T-helper 2 cell treated with Interferon-gamma antibody and Interleukin-4, amounts not matched to agents 5 μg/mL and 100 μg/mL, for 36 hours (primary cell): ENCODE data around the gene DCPS.
"Not testable (repeated sequence)": the region's sequence is repeated elsewhere in the genome, so short reads cannot be mapped to it uniquely, and the experiment has no call there.

Experiments
- DNase-seq: peaks from one replicate; pipeline ENCODE4 v3.0.0; 2021; ENCODE audit warnings: low spot score
- H3K27ac Mint-ChIP-seq: one replicate; pipeline ENCODE4 v1.8.0; 2021; ENCODE audit warnings: mild to moderate bottlenecking, mixed read lengths
- H3K27me3 Mint-ChIP-seq: one replicate; pipeline ENCODE4 v1.8.0; 2021; ENCODE audit warnings: low read depth, mixed read lengths
- H3K36me3 Mint-ChIP-seq: one replicate; pipeline ENCODE4 v1.8.0; 2021; ENCODE audit warnings: low read depth, mixed read lengths
- H3K4me1 Mint-ChIP-seq: one replicate; pipeline ENCODE4 v1.8.0; 2021; ENCODE audit warnings: low read depth, mixed read lengths
- H3K4me3 Mint-ChIP-seq: one replicate; pipeline ENCODE4 v1.8.0; 2022; ENCODE audit warnings: mild to moderate bottlenecking, moderate library complexity, mixed read lengths
- H3K9me3 Mint-ChIP-seq: one replicate; pipeline ENCODE4 v1.8.0; 2021; ENCODE audit warnings: mixed read lengths

DCPS gene

DNA sequence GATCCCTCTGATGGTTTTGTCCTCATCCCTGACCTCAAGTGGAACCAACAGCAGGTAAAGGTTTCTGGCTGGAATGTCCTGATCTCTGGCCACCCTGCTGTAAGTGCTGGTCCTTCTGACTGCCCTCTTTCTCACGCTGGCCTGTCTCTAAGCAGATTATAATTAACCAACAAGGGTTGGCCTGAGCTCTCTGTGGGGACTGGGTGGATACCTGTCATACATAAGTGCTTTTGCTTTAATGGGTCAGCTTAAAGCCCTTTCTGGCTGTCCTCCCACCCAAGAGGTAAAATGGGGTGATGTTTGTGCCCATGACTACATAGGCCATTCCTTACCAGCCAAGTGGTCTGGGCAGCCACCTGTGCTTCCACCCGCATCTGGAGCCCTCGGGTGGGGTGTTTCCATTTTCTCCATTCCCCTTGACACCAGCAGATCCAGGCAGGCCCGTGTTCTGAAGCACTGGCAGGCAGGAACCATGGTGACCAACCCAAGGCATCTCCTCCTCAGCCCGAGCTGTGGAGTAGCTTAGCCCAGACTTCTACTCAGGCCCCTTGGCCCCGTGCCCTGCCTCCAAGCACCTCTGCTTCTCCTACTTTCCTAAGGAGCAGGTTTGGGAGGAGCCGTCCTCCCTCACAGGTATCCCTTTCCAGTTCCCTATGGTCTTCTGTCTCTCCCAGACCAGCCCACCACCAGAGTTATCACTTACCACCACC lies 34.6 kb downstream of the DCPS start:
- Mint-ChIP-seq H3K36me3 (peaks cover 36% of the 10 kb centered on the region), H3K27me3 (no peaks in the 10 kb centered on the region), H3K4me1 (peaks cover 28% of the 10 kb centered on the region), H3K9me3 (no peaks in the 10 kb centered on the region), H3K27ac (no peak overlapping the region), H3K4me3 (no peak overlapping the region)
- no peak for DNase-seq

DNA sequence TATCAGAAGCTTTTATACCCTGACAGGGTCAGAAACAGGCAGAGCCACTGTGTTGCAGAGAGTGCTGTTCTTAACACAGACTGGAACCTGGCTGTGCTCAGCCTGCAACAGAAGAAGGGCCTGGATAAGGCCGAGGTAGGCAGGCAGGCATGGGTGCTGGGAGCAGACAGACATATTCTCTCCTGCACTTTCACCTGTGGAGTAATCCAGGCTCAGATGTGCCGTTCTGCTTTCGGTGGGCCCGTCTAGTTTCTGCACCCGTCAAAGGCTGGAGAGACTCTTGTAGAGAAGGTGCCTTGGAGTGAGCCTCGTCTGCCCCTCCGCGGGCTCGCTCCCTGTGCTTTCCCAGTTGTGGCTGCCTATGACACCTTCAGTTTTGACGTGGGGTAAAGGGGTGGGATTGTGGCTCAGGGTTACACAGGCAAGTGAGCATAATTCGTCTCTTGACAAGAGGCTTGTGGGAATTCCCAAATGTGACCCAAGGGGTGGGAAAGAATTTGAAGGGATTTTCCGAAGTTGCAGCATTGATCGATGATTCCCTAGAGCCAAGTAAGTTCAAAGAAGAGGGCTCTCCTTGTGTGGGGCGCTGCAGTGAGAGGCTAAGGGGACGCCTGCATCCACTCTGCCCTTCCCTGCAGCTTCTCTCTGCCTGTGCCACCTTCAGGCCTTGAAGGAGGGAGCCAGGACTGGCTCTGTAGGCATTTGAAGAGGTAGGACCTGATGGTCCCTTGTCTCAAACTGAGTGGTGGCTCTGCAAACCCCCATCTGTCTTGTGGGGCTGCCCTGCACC lies 35.4 kb downstream of the DCPS start:
- no peaks in the 10 kb centered on the region for H3K27me3 Mint-ChIP-seq
- no peak for DNase-seq
- peaks cover 34% of the 10 kb centered on the region for H3K36me3 Mint-ChIP-seq
- peaks cover 31% of the 10 kb centered on the region for H3K4me1 Mint-ChIP-seq
- peak overlapping the region; percentile 7 for H3K27ac Mint-ChIP-seq
- no peaks in the 10 kb centered on the region for H3K9me3 Mint-ChIP-seq
- H3K4me3 Mint-ChIP-seq: no peak overlapping the region

DNA sequence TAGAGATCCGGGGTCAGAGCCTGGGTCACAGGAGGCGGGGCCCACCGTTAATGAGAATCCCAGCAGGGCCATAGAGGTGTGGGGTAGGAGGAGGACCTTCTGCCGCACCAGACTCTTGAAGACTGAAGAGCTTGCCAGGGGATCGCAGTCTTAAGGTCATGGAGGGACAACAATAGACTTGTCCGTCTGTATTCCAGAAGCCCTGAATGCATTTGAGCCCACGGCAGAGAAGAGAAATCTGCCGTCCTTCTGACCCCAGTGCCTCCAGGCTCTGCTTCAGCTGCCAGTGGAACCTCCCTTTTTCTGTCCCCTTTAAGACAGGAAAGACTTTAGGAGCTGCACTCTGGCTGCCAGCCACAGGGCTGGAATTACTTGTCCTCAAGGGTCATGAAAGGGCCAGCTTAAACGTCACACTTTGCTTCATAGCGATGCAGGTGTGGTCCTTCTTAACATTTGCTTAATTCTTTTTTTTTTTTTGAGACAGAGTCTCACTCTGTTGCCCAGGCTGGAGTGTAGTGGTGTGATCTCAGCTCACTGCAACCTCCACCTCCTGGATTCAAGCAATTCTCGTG lies 36.1 kb downstream of the DCPS start:
- DNase-seq: no peak
- no peak overlapping the region for H3K4me3 Mint-ChIP-seq
- no peaks in the 10 kb centered on the region for H3K27me3 Mint-ChIP-seq
- H3K9me3 Mint-ChIP-seq: no peaks in the 10 kb centered on the region
- H3K27ac Mint-ChIP-seq: no peak overlapping the region
- peaks cover 30% of the 10 kb centered on the region for H3K4me1 Mint-ChIP-seq
- peaks cover 34% of the 10 kb centered on the region for H3K36me3 Mint-ChIP-seq

DNA sequence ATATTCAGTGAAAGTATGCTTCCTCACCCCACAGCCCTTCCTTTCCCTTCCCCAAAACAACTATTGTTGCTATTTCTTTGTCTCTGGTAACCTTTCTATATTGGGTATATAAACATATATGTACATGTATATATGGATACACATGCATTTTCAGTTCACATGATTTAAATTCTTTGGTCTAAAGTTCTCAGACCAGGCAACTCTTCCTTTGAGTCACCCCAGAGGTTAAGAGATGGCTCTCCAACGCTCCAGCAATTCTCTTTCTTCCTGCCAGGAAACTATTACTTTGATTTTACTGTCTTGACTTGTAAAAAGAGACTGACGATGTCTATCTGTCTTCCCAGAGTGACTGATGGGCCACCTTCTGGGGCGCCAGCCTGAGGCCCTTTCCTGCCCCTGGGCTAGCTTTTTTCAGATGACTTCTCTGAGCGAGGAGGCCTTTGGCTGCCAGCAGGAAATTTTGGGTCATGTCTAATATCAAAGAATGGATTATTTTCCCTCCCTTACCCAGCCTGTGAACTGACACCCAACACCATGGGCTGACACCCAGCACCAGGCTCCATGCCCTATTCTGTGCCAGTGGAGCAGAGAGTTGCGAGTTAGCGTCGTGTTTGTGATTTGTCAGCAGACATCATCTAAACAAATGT lies 37.2 kb downstream of the DCPS start:
- Mint-ChIP-seq H3K27me3 (no peaks in the 10 kb centered on the region), H3K27ac (peak overlapping the region; percentile 17), H3K9me3 (no peaks in the 10 kb centered on the region), H3K4me1 (peaks cover 31% of the 10 kb centered on the region), H3K36me3 (peaks cover 35% of the 10 kb centered on the region), H3K4me3 (no peak overlapping the region)
- DNase-seq: no peak

DNA sequence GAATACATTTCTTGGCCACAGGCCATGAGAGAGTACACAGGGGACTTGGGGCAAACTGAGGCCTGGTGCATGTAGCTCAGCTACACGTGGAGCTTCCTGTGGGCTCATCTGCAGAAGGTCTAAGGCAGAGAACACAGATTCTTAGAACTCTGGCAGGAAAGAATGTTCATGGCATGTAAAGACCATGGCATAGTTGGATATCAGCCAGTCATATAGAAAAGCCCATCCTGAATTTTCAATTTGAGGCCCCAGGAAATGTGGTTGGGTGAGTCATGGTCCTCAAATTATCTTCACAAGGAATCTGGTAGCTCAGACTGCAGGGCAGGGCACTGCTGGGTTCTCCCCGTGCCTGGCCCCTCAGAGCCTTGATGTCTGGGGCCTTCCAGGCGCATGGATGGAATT lies 37.9 kb downstream of the DCPS start:
- H3K9me3 Mint-ChIP-seq: no peaks in the 10 kb centered on the region
- H3K4me1 Mint-ChIP-seq: peaks cover 27% of the 10 kb centered on the region
- H3K36me3 Mint-ChIP-seq: peaks cover 36% of the 10 kb centered on the region
- no peak for DNase-seq
- H3K4me3 Mint-ChIP-seq: no peak overlapping the region
- peak overlapping the region; percentile 55 for H3K27ac Mint-ChIP-seq
- H3K27me3 Mint-ChIP-seq: no peaks in the 10 kb centered on the region

DNA sequence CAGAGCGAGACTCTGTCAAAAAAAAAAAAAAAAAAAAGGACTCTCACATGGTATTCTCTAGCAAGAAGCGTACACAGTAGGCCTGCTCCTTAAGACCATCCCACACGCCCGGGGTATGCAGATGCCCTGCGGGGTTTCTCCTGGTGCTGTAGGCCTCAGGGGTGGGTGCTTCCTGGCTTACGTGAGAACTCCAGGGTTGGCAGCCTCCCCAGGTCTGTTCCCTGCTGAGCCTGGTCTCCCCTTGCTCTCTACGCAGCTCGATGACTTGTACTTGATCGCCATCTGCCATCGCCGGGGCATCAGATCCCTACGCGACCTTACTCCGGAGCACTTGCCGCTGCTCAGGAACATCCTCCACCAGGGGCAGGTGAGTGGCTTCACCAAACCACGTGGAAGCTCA lies 39.2 kb downstream of the DCPS start:
- no peak for DNase-seq
- Mint-ChIP-seq H3K36me3 (peaks cover 36% of the 10 kb centered on the region), H3K4me1 (peaks cover 26% of the 10 kb centered on the region), H3K9me3 (no peaks in the 10 kb centered on the region), H3K4me3 (no peak overlapping the region), H3K27me3 (no peaks in the 10 kb centered on the region), H3K27ac (no peak overlapping the region)

DNA sequence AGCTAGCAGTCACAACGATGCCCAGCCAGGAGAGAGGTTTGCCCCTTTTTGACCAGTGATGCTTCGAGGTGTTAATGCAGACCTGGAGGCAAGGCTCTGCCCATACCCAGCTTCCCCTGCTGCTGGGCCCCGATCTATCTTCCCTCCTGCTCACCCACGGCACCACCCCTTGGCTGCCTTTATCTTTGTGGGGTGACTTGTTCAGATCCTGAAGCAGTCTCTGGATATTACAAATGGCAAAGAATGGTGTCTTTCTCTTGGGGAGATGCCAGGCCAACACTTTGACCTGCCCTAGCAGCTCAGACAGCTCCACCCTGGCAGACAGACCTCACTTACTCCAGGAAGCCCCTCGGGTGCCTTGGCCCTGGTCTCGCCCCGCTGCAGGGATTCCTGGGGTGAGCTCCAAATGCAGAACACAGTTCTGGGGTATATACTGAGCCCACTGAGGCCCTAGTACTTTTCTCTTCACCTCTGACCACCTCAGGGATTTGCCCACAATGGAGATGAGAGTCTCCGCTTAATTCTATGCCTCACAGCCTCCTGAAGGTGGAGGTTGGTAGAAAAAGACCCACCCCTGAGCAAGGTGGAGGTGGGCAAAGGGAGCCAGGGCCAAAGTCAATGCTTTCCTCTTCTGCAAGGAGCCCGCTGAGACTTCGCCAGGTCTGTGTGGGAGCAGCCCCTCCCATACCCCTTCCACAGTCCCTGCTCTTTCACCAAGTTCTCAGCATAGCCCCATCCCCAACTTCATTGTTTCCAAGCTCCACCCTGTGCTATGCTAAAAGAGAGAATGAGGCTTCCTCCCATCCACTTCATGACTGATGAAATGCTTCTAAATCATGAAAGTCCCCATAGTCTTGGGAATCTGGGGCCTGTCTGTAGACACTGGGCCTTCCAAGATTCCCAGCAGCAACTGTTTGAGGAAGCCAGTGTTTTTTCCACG lies 40.6 kb downstream of the DCPS start:
- DNase-seq: no peak
- peaks cover 36% of the 10 kb centered on the region for H3K4me1 Mint-ChIP-seq
- H3K9me3 Mint-ChIP-seq: no peaks in the 10 kb centered on the region
- no peak overlapping the region for H3K4me3 Mint-ChIP-seq
- peaks cover 31% of the 10 kb centered on the region for H3K36me3 Mint-ChIP-seq
- H3K27ac Mint-ChIP-seq: no peak overlapping the region
- no peaks in the 10 kb centered on the region for H3K27me3 Mint-ChIP-seq

DNA sequence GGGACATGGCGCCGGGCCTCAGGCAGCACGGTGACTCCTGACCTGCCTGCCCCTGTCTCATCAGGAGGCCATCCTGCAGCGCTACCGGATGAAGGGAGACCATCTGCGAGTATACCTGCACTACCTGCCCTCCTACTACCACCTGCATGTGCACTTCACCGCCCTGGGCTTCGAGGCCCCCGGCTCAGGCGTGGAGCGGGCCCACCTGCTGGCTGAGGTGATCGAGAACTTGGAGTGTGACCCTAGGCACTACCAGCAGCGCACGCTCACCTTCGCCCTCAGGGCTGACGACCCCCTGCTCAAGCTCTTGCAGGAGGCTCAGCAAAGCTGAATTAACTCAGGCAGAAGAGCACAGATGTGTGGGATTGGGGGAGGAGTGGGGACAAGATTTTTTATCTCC lies 41.4 kb downstream of the DCPS start:
- no peaks in the 10 kb centered on the region for H3K27me3 Mint-ChIP-seq
- H3K36me3 Mint-ChIP-seq: peaks cover 31% of the 10 kb centered on the region
- DNase-seq: no peak
- no peak overlapping the region for H3K27ac Mint-ChIP-seq
- no peaks in the 10 kb centered on the region for H3K9me3 Mint-ChIP-seq
- peaks cover 36% of the 10 kb centered on the region for H3K4me1 Mint-ChIP-seq
- no peak overlapping the region for H3K4me3 Mint-ChIP-seq

DNA sequence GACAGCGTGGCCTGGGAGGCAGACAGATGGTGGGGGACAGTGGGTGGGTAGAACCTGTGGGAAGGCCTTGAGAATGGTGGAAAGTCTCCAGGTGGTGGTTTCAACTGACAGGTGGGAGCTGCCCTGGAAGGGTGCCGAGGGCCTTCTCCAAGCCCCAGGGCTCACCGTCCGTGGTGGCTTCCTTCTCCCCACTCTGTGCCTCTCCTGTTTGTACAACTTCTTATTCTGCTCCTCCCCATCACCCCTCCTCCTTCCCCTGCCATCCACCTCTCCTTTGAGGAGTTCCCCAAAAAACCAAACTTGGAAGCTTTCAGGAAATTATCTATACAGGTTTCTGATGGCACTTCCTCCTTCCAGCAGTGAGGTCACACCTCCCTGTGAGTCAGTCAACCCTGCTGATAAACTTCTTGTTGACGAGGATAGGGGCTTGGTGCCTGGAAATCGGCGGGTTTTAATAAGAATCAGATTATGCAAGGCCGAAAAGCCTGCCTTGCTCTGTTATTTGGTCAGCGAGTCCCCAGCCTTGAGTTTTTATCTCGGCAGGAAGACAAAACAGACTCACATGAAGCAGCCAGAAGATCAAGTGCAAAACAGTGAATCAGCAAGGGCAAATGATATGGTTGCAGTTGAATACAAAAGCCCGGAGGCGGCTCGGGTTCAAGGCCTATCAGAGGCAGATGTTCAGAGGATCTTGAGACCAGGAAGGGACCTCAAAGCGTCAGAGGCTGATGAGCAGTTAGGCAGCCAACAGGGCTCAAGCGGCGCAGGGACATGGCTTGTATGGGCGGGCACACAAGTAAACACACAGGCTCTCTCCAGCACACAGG lies 42.1 kb downstream of the DCPS start:
- DNase-seq: peak; percentile 17
- Mint-ChIP-seq H3K36me3 (peaks cover 34% of the 10 kb centered on the region), H3K27me3 (no peaks in the 10 kb centered on the region), H3K27ac (peak overlapping the region; percentile 83), H3K9me3 (no peaks in the 10 kb centered on the region), H3K4me3 (peak overlapping the region; percentile 7), H3K4me1 (peaks cover 40% of the 10 kb centered on the region)

DNA sequence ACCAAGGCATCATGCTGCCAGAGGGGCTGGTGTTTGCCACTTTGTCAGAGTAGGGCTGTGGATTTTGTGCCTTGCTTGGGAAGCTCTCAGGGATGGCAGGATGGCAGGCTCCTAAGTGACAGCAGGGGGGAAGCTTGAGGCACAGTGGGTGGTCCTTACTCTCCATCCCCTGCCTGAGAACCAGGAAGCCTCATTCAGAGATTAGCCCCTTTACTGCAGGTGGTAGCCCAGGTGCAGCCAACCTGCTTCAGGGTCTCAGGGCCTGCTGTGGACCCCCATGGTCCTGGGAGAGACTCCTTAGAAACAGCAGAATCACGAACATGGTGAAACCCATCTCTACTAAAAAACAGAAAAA lies 42.7 kb downstream of the DCPS start:
- H3K27ac Mint-ChIP-seq: peak overlapping the region; percentile 83
- peaks cover 39% of the 10 kb centered on the region for H3K4me1 Mint-ChIP-seq
- H3K36me3 Mint-ChIP-seq: peaks cover 33% of the 10 kb centered on the region

DNA sequence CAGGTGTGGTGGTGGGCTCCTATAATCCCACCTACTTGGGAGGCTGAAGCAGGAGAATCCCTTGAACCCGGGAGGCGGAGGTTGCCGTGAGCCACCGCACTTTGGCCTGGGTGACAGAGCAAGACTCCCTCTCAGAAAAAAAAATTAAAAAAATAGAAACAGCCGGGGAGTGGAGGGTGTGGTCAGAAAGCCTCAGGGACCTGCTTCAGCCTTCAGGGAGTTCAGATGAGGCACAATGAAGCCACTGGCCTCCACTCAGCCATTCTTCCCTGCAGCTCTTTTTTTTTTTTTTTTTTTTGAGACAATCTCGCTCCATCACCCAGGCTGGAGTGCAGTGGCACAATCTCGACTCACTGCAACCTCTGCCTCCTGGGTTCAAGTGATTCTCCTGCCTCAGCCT lies 43.1 kb downstream of the DCPS start:
- H3K36me3 Mint-ChIP-seq: peaks cover 29% of the 10 kb centered on the region
- H3K9me3 Mint-ChIP-seq, H3K27ac Mint-ChIP-seq, DNase-seq, H3K4me3 Mint-ChIP-seq, H3K27me3 Mint-ChIP-seq: not testable (repeated sequence)
- H3K4me1 Mint-ChIP-seq: peaks cover 37% of the 10 kb centered on the region

More for the DNA sequence above, 42.7 kb downstream of the DCPS start:
- Mint-ChIP-seq H3K4me3 (no peak overlapping the region), H3K27me3 (no peaks in the 10 kb centered on the region), H3K9me3 (no peaks in the 10 kb centered on the region)
- no peak for DNase-seq

DNA sequence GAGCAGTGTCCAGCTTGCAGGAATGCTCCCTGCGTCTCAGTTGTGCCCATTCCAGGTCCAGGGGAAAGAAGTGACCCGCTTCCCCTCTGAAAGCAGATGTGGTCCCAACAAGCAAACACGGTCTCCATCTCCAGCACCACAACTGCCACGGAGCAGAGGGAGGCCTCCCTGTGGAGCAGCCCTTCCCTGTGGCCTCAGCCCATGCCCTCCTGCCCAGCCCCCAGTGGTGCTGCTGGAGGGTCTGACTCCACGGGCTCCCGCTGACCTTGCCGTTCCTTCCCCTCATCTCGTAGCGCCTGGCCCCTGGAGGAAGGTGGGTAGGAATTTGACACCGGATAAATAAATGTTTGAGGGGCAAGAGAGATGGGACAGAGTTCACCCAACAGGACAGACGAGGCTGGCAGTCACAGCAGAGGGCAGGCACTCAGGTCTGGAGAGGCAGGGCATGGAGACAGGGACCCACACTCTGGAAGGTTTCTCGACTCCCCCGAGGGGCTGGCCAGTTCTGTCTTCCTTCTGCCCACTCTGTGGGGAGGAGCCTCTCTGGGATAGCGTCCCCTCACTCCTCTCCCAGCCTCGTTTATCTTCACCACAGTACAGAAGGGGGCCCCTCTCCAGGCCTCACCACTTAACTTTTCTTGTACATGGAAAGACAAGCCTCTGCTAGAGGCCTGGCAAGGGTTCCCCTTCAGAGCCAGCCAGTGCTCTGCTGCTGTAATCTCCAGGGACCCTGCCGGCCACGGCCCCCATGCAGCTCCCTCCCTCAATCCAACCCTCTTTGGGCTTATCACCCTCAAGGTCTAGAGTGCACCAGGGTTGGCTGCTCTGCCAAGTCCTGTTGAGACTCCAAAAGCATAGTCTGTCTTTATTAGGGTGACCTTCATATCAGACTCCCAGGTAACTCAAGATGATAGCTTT lies 44.1 kb downstream of the DCPS start:
- Mint-ChIP-seq H3K36me3 (peaks cover 25% of the 10 kb centered on the region), H3K27me3 (no peaks in the 10 kb centered on the region), H3K4me1 (peaks cover 40% of the 10 kb centered on the region), H3K4me3 (no peak overlapping the region), H3K9me3 (no peaks in the 10 kb centered on the region), H3K27ac (no peak overlapping the region)
- no peak for DNase-seq
